Parathyroid adenoma (tissue), 2 donors: Measurements from ENCODE around the gene GABRG2.

Experiments
- H2AFZ ChIP-seq: fragments of 300-600 bp; sonication (generic); one replicate; pipeline ENCODE4 v1.7.0; 2017; ENCODE audit warnings: antibody characterized with exemption, mild to moderate bottlenecking
- H3K27ac ChIP-seq: fragments of 300-600 bp; sonication (generic); one replicate; pipeline ENCODE4 v1.7.0; 2017
- H3K27me3 ChIP-seq: fragments of 300-600 bp; sonication (generic); one replicate; pipeline ENCODE4 v1.7.0; 2017; ENCODE audit warnings: low read length; ENCODE audit not compliant: control insufficient read depth, insufficient read depth
- H3K36me3 ChIP-seq: fragments of 300-600 bp; sonication (generic); one replicate; pipeline ENCODE4 v1.7.0; 2017; ENCODE audit warnings: low read length; ENCODE audit not compliant: control insufficient read depth, insufficient read depth
- H3K4me1 ChIP-seq: fragments of 300-600 bp; sonication (generic); one replicate; pipeline ENCODE4 v1.7.0; 2017; ENCODE audit warnings: control low read depth
- H3K4me2 ChIP-seq: fragments of 300-600 bp; sonication (generic); one replicate; pipeline ENCODE4 v1.7.0; 2017; ENCODE audit warnings: low read length
- H3K4me3 ChIP-seq: fragments of 300-600 bp; sonication (generic); one replicate; pipeline ENCODE4 v1.7.0; 2017; ENCODE audit warnings: low read depth, low read length
- H3K79me2 ChIP-seq: fragments of 300-600 bp; sonication (generic); one replicate; pipeline ENCODE4 v1.7.0; 2017; ENCODE audit warnings: control low read depth
- H3K9ac ChIP-seq: fragments of 300-600 bp; sonication (generic); one replicate; pipeline ENCODE4 v1.7.0; 2017; ENCODE audit warnings: mild to moderate bottlenecking
- H3K9me3 ChIP-seq: fragments of 300-600 bp; sonication (generic); one replicate; pipeline ENCODE4 v1.7.0; 2017; ENCODE audit warnings: low read length; ENCODE audit not compliant: control insufficient read depth
- TF ChIP-seq, protein P1 (sequence below): fragments of 300-600 bp; sonication (generic); IDR thresholded peaks from one replicate; pipeline ENCODE4 v1.7.0; 2017; ENCODE audit warnings: antibody characterized with exemption, mild to moderate bottlenecking
- donor health status: primary hyperparathyroidism.

The GABRG2 gene

GRCh38 chr5:162196351-162196750 is 128.8 kb downstream of the GABRG2 start:
- Histone ChIP-seq H2AFZ (no peak overlapping the region), H3K36me3 (no peaks in the 10 kb centered on the region), H3K4me3 (no peak overlapping the region), H3K4me1 (no peaks in the 10 kb centered on the region), H3K4me2 (no peak overlapping the region), H3K79me2 (no peaks in the 10 kb centered on the region), H3K9me3 (no peaks in the 10 kb centered on the region), H3K9ac (no peak overlapping the region), H3K27me3 (no peaks in the 10 kb centered on the region), H3K27ac (no peak overlapping the region)
- TF ChIP-seq, protein P1, sequence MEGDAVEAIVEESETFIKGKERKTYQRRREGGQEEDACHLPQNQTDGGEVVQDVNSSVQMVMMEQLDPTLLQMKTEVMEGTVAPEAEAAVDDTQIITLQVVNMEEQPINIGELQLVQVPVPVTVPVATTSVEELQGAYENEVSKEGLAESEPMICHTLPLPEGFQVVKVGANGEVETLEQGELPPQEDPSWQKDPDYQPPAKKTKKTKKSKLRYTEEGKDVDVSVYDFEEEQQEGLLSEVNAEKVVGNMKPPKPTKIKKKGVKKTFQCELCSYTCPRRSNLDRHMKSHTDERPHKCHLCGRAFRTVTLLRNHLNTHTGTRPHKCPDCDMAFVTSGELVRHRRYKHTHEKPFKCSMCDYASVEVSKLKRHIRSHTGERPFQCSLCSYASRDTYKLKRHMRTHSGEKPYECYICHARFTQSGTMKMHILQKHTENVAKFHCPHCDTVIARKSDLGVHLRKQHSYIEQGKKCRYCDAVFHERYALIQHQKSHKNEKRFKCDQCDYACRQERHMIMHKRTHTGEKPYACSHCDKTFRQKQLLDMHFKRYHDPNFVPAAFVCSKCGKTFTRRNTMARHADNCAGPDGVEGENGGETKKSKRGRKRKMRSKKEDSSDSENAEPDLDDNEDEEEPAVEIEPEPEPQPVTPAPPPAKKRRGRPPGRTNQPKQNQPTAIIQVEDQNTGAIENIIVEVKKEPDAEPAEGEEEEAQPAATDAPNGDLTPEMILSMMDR: no peak

- H3K4me2 ChIP-seq: no peak overlapping the region
- no peak overlapping the region for H3K27ac ChIP-seq
- H3K27me3 ChIP-seq: no peaks in the 10 kb centered on the region
- no peak overlapping the region for H3K4me3 ChIP-seq
- no peaks in the 10 kb centered on the region for H3K36me3 ChIP-seq
- no peaks in the 10 kb centered on the region for H3K4me1 ChIP-seq
- H3K79me2 ChIP-seq: no peaks in the 10 kb centered on the region
- no peak overlapping the region for H3K9ac ChIP-seq
- TF ChIP-seq, protein P1: no peak
- no peaks in the 10 kb centered on the region for H3K9me3 ChIP-seq
- no peak overlapping the region for H2AFZ ChIP-seq
These were observed 134.8 kb downstream of the GABRG2 start for GRCh38 chr5:162202285-162202880.
